GM18868 (cell line): ENCODE results near the gene DOCK1.

Experiments
- ATAC-seq: cut with Tn5 transposase; IDR thresholded peaks from one replicate; pipeline ENCODE4 v1.9.1; 2021; ENCODE audit warnings: mild to moderate bottlenecking, moderate library complexity; ENCODE audit not compliant: unreplicated experiment

Gene DOCK1

GRCh38 chr10:127485153-127485857, 580.1 kb downstream of the DOCK1 start:
- ATAC-seq: no peak

DNA sequence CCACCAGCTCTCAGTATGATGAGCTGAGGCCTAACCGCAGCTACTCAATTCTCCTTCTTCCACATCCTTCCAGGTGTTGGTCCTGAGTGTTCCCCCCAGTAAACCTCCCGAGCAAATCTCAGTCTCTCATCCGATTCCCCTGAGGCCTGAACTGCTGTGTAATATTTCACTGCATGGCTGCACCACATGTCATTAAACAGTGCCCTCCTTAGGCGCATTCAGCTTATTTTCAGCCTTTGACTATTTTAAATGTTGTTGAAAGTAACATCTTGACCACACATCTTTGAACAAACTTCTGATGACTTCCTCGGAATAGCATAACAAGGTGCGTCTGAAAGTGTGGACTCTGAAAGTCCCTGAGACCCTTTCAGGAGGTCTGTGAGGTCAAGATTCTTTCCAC, 581.1 kb downstream of the DOCK1 start:
- no peak for ATAC-seq

- no peak for ATAC-seq
These were observed 587.5 kb downstream of the DOCK1 start for GRCh38 chr10:127492607-127493250.

- ATAC-seq: no peak
These were observed 590.8 kb downstream of the DOCK1 start for GRCh38 chr10:127496035-127496434.

DNA sequence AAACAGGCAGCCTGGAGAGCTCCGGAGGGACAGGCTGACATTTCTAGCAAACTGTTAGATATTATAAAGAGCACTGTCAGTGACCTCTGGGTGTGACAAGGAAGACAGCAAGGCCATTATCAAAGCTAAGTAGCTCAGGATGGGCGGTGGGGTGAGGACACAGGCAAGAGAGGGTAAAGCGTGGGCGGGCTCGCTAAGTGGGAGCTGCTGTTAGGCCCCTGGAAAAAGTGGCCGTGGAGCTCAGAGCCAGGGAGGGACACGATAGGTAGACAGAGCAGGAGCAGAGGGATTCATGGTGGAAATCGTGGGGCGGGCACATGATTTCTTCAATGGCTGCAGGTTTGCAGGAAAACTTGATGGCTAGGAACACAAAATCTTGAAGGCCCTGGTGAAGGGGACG, 592.5 kb downstream of the DOCK1 start:
- ATAC-seq: no peak

DNA sequence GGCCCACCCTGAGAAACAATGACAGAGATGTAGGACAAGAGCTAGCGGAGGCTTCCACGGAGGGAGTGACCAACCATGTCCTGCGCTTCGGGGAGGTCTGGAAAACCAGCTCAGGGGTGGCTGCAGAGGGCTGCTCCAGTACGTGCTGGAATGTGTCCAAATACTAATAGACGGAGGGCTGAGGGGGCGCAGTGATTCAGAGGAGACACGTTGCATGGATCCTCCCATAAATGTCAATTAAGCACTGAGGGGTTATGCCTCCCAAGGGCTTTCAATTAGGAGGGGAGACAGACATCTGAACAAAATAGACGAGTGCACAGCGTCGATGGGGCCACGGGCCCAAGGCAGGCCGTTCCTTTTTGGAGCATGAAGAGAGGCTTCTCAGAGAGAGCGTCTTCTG, 592.9 kb downstream of the DOCK1 start:
- no peak for ATAC-seq

DNA sequence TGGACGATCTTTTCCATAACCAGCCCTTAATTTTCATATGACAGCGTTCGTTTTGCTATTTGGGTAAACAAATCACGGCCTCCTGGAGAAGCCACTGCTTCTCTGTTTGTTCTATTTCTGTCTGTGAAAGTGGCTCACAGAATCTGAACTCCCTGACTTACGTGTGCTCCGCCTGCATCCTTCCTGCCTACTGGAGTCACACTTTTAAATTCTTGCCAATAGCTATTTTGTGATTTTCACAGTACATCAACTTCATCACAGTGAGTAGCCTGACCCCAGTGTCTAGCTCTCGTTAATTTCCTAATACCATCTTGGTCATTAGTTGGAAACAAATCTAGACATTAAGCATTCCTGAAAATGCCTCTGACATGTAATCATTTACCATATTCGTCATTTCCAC, 594.9 kb downstream of the DOCK1 start:
- ATAC-seq: no peak
